ENCODE results near the gene SIN3A.

The SIN3A gene

DNA sequence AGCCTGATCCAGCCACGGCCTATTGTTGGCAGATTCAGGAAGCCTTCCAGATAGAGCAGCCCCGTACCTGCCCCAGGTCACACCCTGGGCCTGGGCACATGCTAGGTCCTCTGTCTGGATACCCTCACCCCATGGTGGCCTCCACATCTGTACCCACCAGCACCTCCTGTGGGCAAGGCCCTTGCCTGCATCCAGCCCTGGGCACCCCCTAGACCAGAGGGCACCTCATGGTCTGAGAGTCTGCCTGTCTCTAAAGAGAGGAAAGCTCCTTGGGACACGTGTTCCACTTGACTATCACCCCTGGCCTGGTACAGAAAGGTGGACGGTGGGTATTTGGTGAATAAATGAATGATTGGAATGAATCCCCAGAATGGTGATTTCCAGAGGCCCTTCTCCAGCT is 124.5 kb downstream of the SIN3A start:
- in situ Hi-C loops (cut with MboI; ENCODE audit: low sequenced_read_pairs, unreplicated experiment), result no loop called here
- no peak for DNase-seq (ENCODE audit: low spot score)
- TF ChIP-seq, protein P1, sequence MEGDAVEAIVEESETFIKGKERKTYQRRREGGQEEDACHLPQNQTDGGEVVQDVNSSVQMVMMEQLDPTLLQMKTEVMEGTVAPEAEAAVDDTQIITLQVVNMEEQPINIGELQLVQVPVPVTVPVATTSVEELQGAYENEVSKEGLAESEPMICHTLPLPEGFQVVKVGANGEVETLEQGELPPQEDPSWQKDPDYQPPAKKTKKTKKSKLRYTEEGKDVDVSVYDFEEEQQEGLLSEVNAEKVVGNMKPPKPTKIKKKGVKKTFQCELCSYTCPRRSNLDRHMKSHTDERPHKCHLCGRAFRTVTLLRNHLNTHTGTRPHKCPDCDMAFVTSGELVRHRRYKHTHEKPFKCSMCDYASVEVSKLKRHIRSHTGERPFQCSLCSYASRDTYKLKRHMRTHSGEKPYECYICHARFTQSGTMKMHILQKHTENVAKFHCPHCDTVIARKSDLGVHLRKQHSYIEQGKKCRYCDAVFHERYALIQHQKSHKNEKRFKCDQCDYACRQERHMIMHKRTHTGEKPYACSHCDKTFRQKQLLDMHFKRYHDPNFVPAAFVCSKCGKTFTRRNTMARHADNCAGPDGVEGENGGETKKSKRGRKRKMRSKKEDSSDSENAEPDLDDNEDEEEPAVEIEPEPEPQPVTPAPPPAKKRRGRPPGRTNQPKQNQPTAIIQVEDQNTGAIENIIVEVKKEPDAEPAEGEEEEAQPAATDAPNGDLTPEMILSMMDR (IDR thresholded peaks at IDR 0.05; ENCODE audit: borderline replicate concordance, control extremely low read depth, extremely low read depth, insufficient read depth, missing control alignments), result no peak

DNA sequence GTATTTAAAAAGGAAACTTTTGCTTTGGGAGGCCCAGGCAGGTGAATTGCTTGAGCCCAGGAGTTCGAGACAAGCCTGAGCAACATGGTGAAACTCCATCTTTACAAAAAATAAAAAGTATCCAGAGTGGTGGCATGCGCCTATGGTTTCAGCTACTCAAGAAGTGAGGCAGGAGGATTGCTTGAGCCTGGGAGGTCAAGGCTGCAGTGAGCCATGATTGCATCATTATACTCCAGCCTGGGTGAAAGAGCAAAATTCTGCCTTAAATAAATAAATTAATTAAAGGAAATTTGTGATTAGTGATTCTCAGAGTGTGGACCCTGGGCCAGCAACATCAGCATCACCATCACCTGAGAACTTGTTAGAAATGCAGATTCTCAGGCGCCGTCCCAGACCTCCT is 125.6 kb downstream of the SIN3A start:
- in situ Hi-C loops (cut with MboI; ENCODE audit: low sequenced_read_pairs, unreplicated experiment), result no loop called here
- TF ChIP-seq, protein P1 (IDR thresholded peaks at IDR 0.05; ENCODE audit: borderline replicate concordance, control extremely low read depth, extremely low read depth, insufficient read depth, missing control alignments), result no peak
- DNase-seq (ENCODE audit: low spot score), result no peak

DNA sequence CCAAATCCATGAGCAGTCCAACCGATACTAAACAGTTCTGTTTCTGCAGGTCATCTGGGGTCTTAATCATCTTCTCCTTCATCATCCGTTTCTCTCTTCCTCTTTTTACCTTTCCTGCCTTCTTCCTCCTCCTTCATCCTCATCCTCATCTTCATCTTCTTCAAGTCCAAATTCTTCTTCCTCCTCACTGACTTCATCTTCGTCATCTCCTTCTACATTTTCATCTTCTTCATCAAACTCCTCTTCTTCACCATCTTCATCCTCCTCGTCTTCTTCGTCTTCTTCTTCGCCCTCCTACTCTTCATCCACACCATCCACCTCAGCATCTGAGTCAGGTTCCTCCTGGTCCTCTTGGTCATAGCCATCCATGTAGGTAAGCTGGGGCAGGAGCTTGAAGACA is 129.8 kb downstream of the SIN3A start:
- TF ChIP-seq, protein P1 (IDR thresholded peaks at IDR 0.05; ENCODE audit: borderline replicate concordance, control extremely low read depth, extremely low read depth, insufficient read depth, missing control alignments), result no peak
- DNase-seq (ENCODE audit: low spot score), result no peak
- in situ Hi-C loops (cut with MboI; ENCODE audit: low sequenced_read_pairs, unreplicated experiment), result no loop called here
